Trophoblast cell (in vitro differentiated cells and primary cell): ENCODE data around the gene SLCO2B1.

ENCODE experiments used
- DNase-seq, 2 donors: peaks; one replicate each; pipeline ENCODE4 v3.0.0-alpha.2; 2016
- H2AFZ ChIP-seq: 2 replicates; pipeline ENCODE4 v1.6.1; 2013; ENCODE audit warnings: low read length, moderate library complexity, mild to moderate bottlenecking; ENCODE audit not compliant: insufficient read depth, poor library complexity
- H2AK5ac ChIP-seq: 2 replicates; pipeline ENCODE4 v1.6.1; 2013; ENCODE audit warnings: mild to moderate bottlenecking, low read length
- H2BK120ac ChIP-seq: 2 replicates; pipeline ENCODE4 v1.6.1; 2013; ENCODE audit warnings: low read length, mild to moderate bottlenecking, moderate library complexity; ENCODE audit not compliant: insufficient read depth, poor library complexity
- H2BK12ac ChIP-seq: 2 replicates; pipeline ENCODE4 v1.6.1; 2013; ENCODE audit warnings: mild to moderate bottlenecking, low read length, moderate library complexity
- H2BK5ac ChIP-seq: 2 replicates; pipeline ENCODE4 v1.6.1; 2013; ENCODE audit warnings: low read length, low read depth, moderate library complexity, mild to moderate bottlenecking; ENCODE audit not compliant: poor library complexity
- H3K14ac ChIP-seq: 2 replicates; pipeline ENCODE4 v1.6.1; 2013; ENCODE audit warnings: mild to moderate bottlenecking, low read length
- H3K18ac ChIP-seq: 2 replicates; pipeline ENCODE4 v1.6.1; 2013; ENCODE audit warnings: mild to moderate bottlenecking, low read length
- H3K23ac ChIP-seq: 2 replicates; pipeline ENCODE4 v1.6.1; 2013; ENCODE audit warnings: low read length
- H3K27ac ChIP-seq: 2 replicates; pipeline ENCODE4 v1.5.1; 2013; ENCODE audit warnings: low read depth, mild to moderate bottlenecking, inconsistent platforms, low read length, moderate library complexity
- H3K27me3 ChIP-seq: 2 replicates; pipeline ENCODE4 v1.6.1; 2013; ENCODE audit warnings: inconsistent platforms, mild to moderate bottlenecking, low read length, moderate library complexity; ENCODE audit not compliant: insufficient read depth
- H3K36me3 ChIP-seq, 2 experiments: 1 replicate in 1 of 2; 2 replicates in 1 of 2; pipeline ENCODE4 v1.6.1; 2013; ENCODE audit warnings: low read length in 2 of 2, mild to moderate bottlenecking in 2 of 2, moderate library complexity in 1 of 2; ENCODE audit not compliant: insufficient read depth in 2 of 2, control insufficient read depth in 1 of 2
- H3K4ac ChIP-seq: 2 replicates; pipeline ENCODE4 v1.6.1; 2013; ENCODE audit warnings: low read depth, mild to moderate bottlenecking, low read length, moderate library complexity
- H3K4me1 ChIP-seq, 2 experiments: 1 replicate in 1 of 2; 2 replicates in 1 of 2; pipeline ENCODE4 v1.6.1; 2013; ENCODE audit warnings: low read length in 2 of 2, mild to moderate bottlenecking in 2 of 2, moderate library complexity in 1 of 2; ENCODE audit not compliant: insufficient read depth in 2 of 2, control insufficient read depth in 1 of 2
- H3K4me2 ChIP-seq: 2 replicates; pipeline ENCODE4 v1.6.1; 2013; ENCODE audit warnings: inconsistent platforms, mild to moderate bottlenecking, low read length, moderate library complexity
- H3K4me3 ChIP-seq: 2 replicates; pipeline ENCODE4 v1.5.1; 2013; ENCODE audit warnings: mild to moderate bottlenecking, low read depth, low read length, inconsistent platforms
- H3K79me1 ChIP-seq: one replicate; pipeline ENCODE4 v1.6.1; 2013; ENCODE audit warnings: low read length
- H3K79me2 ChIP-seq: 2 replicates; pipeline ENCODE4 v1.6.1; 2013; ENCODE audit warnings: low read length, mild to moderate bottlenecking; ENCODE audit not compliant: control insufficient read depth, insufficient read depth, poor library complexity
- H3K9ac ChIP-seq: 2 replicates; pipeline ENCODE4 v1.6.1; 2013; ENCODE audit warnings: mild to moderate bottlenecking, low read length
- H3K9me3 ChIP-seq: 2 replicates; pipeline ENCODE4 v1.6.1; 2013; ENCODE audit warnings: low read depth, mild to moderate bottlenecking, control low read depth, inconsistent platforms, low read length; ENCODE audit not compliant: insufficient read depth
- H4K12ac ChIP-seq: 2 replicates; pipeline ENCODE4 v1.6.1; 2013; ENCODE audit warnings: low read depth, mild to moderate bottlenecking, low read length, moderate library complexity
- H4K8ac ChIP-seq: 2 replicates; pipeline ENCODE4 v1.6.1; 2013; ENCODE audit warnings: low read depth, mild to moderate bottlenecking, low read length, moderate library complexity
- H4K91ac ChIP-seq: one replicate; pipeline ENCODE4 v1.6.1; 2013; ENCODE audit warnings: low read depth, mild to moderate bottlenecking, low read length, moderate library complexity
- WGBS: extraction: QIAGEN DNeasy Blood & Tissue Kit; methylation state at CpG from one replicate; pipeline ENCODE4 v1.1.7; 2013; ENCODE audit warnings: missing lambda C conversion rate; ENCODE audit not compliant: insufficient read length, insufficient coverage; ENCODE audit errors: extremely low coverage; 5-methylcytosine and 5-hydroxymethylcytosine counted together

The SLCO2B1 gene

GRCh38 chr11:75147875-75148263 is 3.0 kb upstream of the SLCO2B1 start:
- H3K36me3 ChIP-seq = no peaks in the 10 kb centered on the region
- no peak overlapping the region for H2BK5ac ChIP-seq
- H4K12ac ChIP-seq = no peak overlapping the region
- no peak overlapping the region for H2AK5ac ChIP-seq
- no CpG with 5 or more reads among the region's 9 CpGs for WGBS
- no peak overlapping the region for H3K9ac ChIP-seq
- no peak overlapping the region for H3K27ac ChIP-seq
- H3K18ac ChIP-seq = no peak overlapping the region
- no peak overlapping the region for H2BK12ac ChIP-seq
- H3K23ac ChIP-seq = no peak overlapping the region
- no peak overlapping the region for H2AFZ ChIP-seq
- no peaks in the 10 kb centered on the region for H3K79me2 ChIP-seq
- H3K9me3 ChIP-seq = no peaks in the 10 kb centered on the region
- no peaks in the 10 kb centered on the region for H3K27me3 ChIP-seq
- H3K14ac ChIP-seq = no peak overlapping the region
- H4K8ac ChIP-seq = no peak overlapping the region
- H3K4ac ChIP-seq = no peak overlapping the region
- no peak overlapping the region for H3K4me3 ChIP-seq
- H3K79me1 ChIP-seq = no peaks in the 10 kb centered on the region
- H2BK120ac ChIP-seq = no peak overlapping the region
- no peak overlapping the region for H3K4me2 ChIP-seq
- H3K4me1 ChIP-seq = peaks cover 8 to 12% of the 10 kb centered on the region in 2 experiments
- peak in 1 of 2 donors; percentile 34 for DNase-seq
- no peak overlapping the region for H4K91ac ChIP-seq

GRCh38 chr11:75148436-75148983 is 2.4 kb upstream of the SLCO2B1 start:
- Histone ChIP-seq H3K27ac (no peak overlapping the region), H3K23ac (no peak overlapping the region), H4K12ac (no peak overlapping the region), H3K36me3 (no peaks in the 10 kb centered on the region), H2BK120ac (no peak overlapping the region), H3K9me3 (no peaks in the 10 kb centered on the region), H3K4me1 (peaks cover 10 to 13% of the 10 kb centered on the region in 2 experiments), H3K4me3 (no peak overlapping the region), H3K14ac (no peak overlapping the region), H3K4me2 (no peak overlapping the region), H3K4ac (no peak overlapping the region), H3K79me1 (no peaks in the 10 kb centered on the region), H2BK5ac (no peak overlapping the region), H3K9ac (no peak overlapping the region), H2AK5ac (no peak overlapping the region), H2BK12ac (no peak overlapping the region), H3K79me2 (no peaks in the 10 kb centered on the region), H4K91ac (no peak overlapping the region), H3K27me3 (no peaks in the 10 kb centered on the region), H3K18ac (no peak overlapping the region), H4K8ac (no peak overlapping the region), H2AFZ (no peak overlapping the region)
- no CpG with 5 or more reads among the region's 6 CpGs for whole genome bisulfite sequencing
- DNase-seq = no peak

- Histone ChIP-seq H2AK5ac (no peak overlapping the region), H3K14ac (no peak overlapping the region), H3K18ac (no peak overlapping the region)
Observed at GRCh38 chr11:75149766-75150465, 991 bp upstream of the SLCO2B1 start.

GRCh38 chr11:75151346-75152047 is 590 bp downstream of the SLCO2B1 start:
- H3K4me2 ChIP-seq = no peak overlapping the region
- no peak overlapping the region for H3K18ac ChIP-seq
- no peak overlapping the region for H3K27ac ChIP-seq
- H3K4me3 ChIP-seq = no peak overlapping the region
- H3K4ac ChIP-seq = no peak overlapping the region
- no peak for DNase-seq
- no peaks in the 10 kb centered on the region for H3K79me2 ChIP-seq
- H3K9me3 ChIP-seq = no peaks in the 10 kb centered on the region
- no peak overlapping the region for H2BK5ac ChIP-seq
- H2AFZ ChIP-seq = no peak overlapping the region
- no peak overlapping the region for H4K8ac ChIP-seq
- H3K4me1 ChIP-seq = peaks cover 20 to 22% of the 10 kb centered on the region in 2 experiments
- no peak overlapping the region for H2AK5ac ChIP-seq
- H3K79me1 ChIP-seq = peaks cover 2% of the 10 kb centered on the region
- H2BK12ac ChIP-seq = no peak overlapping the region
- H3K27me3 ChIP-seq = no peaks in the 10 kb centered on the region
- no peak overlapping the region for H4K12ac ChIP-seq
- no peak overlapping the region for H3K23ac ChIP-seq
- no peak overlapping the region for H4K91ac ChIP-seq
- no peak overlapping the region for H2BK120ac ChIP-seq
- H3K14ac ChIP-seq = no peak overlapping the region
- H3K9ac ChIP-seq = no peak overlapping the region
- H3K36me3 ChIP-seq = no peaks in the 10 kb centered on the region
- no CpG with 5 or more reads among the region's 13 CpGs for WGBS

More at GRCh38 chr11:75149766-75150465, 991 bp upstream of the SLCO2B1 start:
- no peak overlapping the region for H2BK120ac ChIP-seq
- peaks cover 2% of the 10 kb centered on the region for H3K79me1 ChIP-seq
- H3K27ac ChIP-seq = no peak overlapping the region
- no peak for DNase-seq
- no peak overlapping the region for H3K9ac ChIP-seq
- no CpG with 5 or more reads among the region's 4 CpGs for WGBS
- H3K9me3 ChIP-seq = no peaks in the 10 kb centered on the region
- no peak overlapping the region for H3K4ac ChIP-seq
- H3K36me3 ChIP-seq = no peaks in the 10 kb centered on the region
- H3K27me3 ChIP-seq = no peaks in the 10 kb centered on the region
- no peak overlapping the region for H3K23ac ChIP-seq
- no peaks in the 10 kb centered on the region for H3K79me2 ChIP-seq
- H4K8ac ChIP-seq = no peak overlapping the region
- H4K91ac ChIP-seq = no peak overlapping the region
- H2BK12ac ChIP-seq = no peak overlapping the region
- no peak overlapping the region for H2AFZ ChIP-seq
- no peak overlapping the region for H4K12ac ChIP-seq
- no peak overlapping the region for H3K4me3 ChIP-seq
- H3K4me2 ChIP-seq = no peak overlapping the region
- H2BK5ac ChIP-seq = no peak overlapping the region
- peaks cover 13 to 14% of the 10 kb centered on the region in 2 experiments for H3K4me1 ChIP-seq
